H9 (cell line): ENCODE measurements around the gene ZNF648. TPM values are rescaled to one million over a fixed set of nuclear protein-coding genes. Genes with fewer than 3 reads are reported as not detected.

Source experiments
- DNase-seq: peaks from one replicate; pipeline ENCODE4 v3.0.0-alpha.2; 2017
- H2AFZ ChIP-seq: one replicate; pipeline ENCODE4 v1.6.1; 2013; ENCODE audit warnings: mild to moderate bottlenecking, low read length, control low read depth, moderate library complexity
- H2AK5ac ChIP-seq: 2 replicates; pipeline ENCODE4 v1.6.1; 2013; ENCODE audit warnings: low read length, control low read depth, mixed read lengths; ENCODE audit not compliant: insufficient read length
- H2BK120ac ChIP-seq: one replicate; pipeline ENCODE4 v1.6.1; 2013; ENCODE audit warnings: low read depth, mild to moderate bottlenecking, low read length, control low read depth, inconsistent platforms; ENCODE audit not compliant: poor library complexity, severe bottlenecking
- H2BK12ac ChIP-seq: 2 replicates; pipeline ENCODE4 v1.6.1; 2013; ENCODE audit warnings: low read length, control low read depth, mixed read lengths, low read depth; ENCODE audit not compliant: insufficient read length
- H2BK15ac ChIP-seq: 2 replicates; pipeline ENCODE4 v1.6.1; 2013; ENCODE audit warnings: low read depth, low read length, control low read depth
- H2BK20ac ChIP-seq: one replicate; pipeline ENCODE4 v1.6.1; 2013; ENCODE audit warnings: low read depth, mild to moderate bottlenecking, low read length, control low read depth, inconsistent platforms; ENCODE audit not compliant: poor library complexity, severe bottlenecking
- H2BK5ac ChIP-seq: 2 replicates; pipeline ENCODE4 v1.6.1; 2013; ENCODE audit warnings: low read length, control low read depth, mixed read lengths; ENCODE audit not compliant: insufficient read length
- H3K14ac ChIP-seq: 2 replicates; pipeline ENCODE4 v1.6.1; 2013; ENCODE audit warnings: low read length, control low read depth; ENCODE audit not compliant: insufficient read depth
- H3K18ac ChIP-seq: 2 replicates; pipeline ENCODE4 v1.6.1; 2013; ENCODE audit warnings: low read depth, mild to moderate bottlenecking, mixed read lengths, low read length, control low read depth; ENCODE audit not compliant: insufficient read length
- H3K23ac ChIP-seq: 2 replicates; pipeline ENCODE4 v1.6.1; 2013; ENCODE audit warnings: low read length, control low read depth, mixed read lengths, low read depth; ENCODE audit not compliant: insufficient read length
- H3K23me2 ChIP-seq: 2 replicates; pipeline ENCODE4 v1.6.1; 2013; ENCODE audit warnings: low read depth, mild to moderate bottlenecking, mixed read lengths, low read length, control low read depth; ENCODE audit not compliant: insufficient read length, poor library complexity, severe bottlenecking
- H3K27ac ChIP-seq: 2 replicates; pipeline ENCODE4 v1.5.1; 2013; ENCODE audit warnings: low read length, control low read depth, mixed read lengths, low read depth; ENCODE audit not compliant: insufficient read length
- H3K27me3 ChIP-seq: 2 replicates; pipeline ENCODE4 v1.6.1; 2013; ENCODE audit warnings: low read length, control low read depth, inconsistent platforms; ENCODE audit not compliant: insufficient read depth
- H3K4ac ChIP-seq: 2 replicates; pipeline ENCODE4 v1.6.1; 2013; ENCODE audit warnings: low read depth, mild to moderate bottlenecking, control low read depth, inconsistent platforms, low read length, moderate library complexity
- H3K4me1 ChIP-seq: 2 replicates; pipeline ENCODE4 v1.6.1; 2013; ENCODE audit warnings: low read length, control low read depth, inconsistent platforms; ENCODE audit not compliant: insufficient read depth
- H3K4me2 ChIP-seq: 2 replicates; pipeline ENCODE4 v1.6.1; 2013; ENCODE audit warnings: low read length, control low read depth, mixed read lengths; ENCODE audit not compliant: insufficient read length, insufficient read depth
- H3K56ac ChIP-seq: 2 replicates; pipeline ENCODE4 v1.6.1; 2013; ENCODE audit warnings: low read depth, mild to moderate bottlenecking, mixed read lengths, low read length, control low read depth; ENCODE audit not compliant: insufficient read length
- H3K79me1 ChIP-seq: 2 replicates; pipeline ENCODE4 v1.6.1; 2013; ENCODE audit warnings: low read depth, mild to moderate bottlenecking, moderate library complexity, low read length, control low read depth, inconsistent platforms; ENCODE audit not compliant: insufficient read depth, poor library complexity, severe bottlenecking
- H3K79me2 ChIP-seq: 2 replicates; pipeline ENCODE4 v1.6.1; 2013; ENCODE audit warnings: low read length, control low read depth, inconsistent platforms; ENCODE audit not compliant: insufficient read depth
- H3K9ac ChIP-seq: 2 replicates; pipeline ENCODE4 v1.6.1; 2013; ENCODE audit warnings: low read length, control low read depth, mixed read lengths; ENCODE audit not compliant: insufficient read length; ENCODE audit errors: extremely low read depth
- H3K9me3 ChIP-seq: one replicate; pipeline ENCODE4 v1.6.1; 2013; ENCODE audit warnings: low read depth, low read length, inconsistent platforms; ENCODE audit not compliant: control insufficient read depth
- H3T11ph ChIP-seq: one replicate; pipeline ENCODE4 v1.6.1; 2013; ENCODE audit warnings: mild to moderate bottlenecking, low read length, control low read depth, inconsistent platforms
- H4K20me1 ChIP-seq: one replicate; pipeline ENCODE4 v1.6.1; 2013; ENCODE audit not compliant: control insufficient read depth, insufficient read length, insufficient read depth
- H4K5ac ChIP-seq: 2 replicates; pipeline ENCODE4 v1.6.1; 2013; ENCODE audit warnings: low read depth, mild to moderate bottlenecking, mixed read lengths, low read length, control low read depth; ENCODE audit not compliant: insufficient read length
- H4K8ac ChIP-seq: replicated peaks from 2 replicates; pipeline ENCODE4 v1.6.1; 2013; ENCODE audit warnings: low read length, control low read depth, mixed read lengths, low read depth; ENCODE audit not compliant: insufficient read length
- H4K91ac ChIP-seq: 2 replicates; pipeline ENCODE4 v1.6.1; 2013; ENCODE audit warnings: low read depth, mild to moderate bottlenecking, moderate library complexity, mixed read lengths, low read length, control low read depth; ENCODE audit not compliant: insufficient read length
- H3K27ac Mint-ChIP-seq, 3 experiments: 2 replicates in 2 of 3; 3 replicates in 1 of 3; pipeline ENCODE4 v1.8.0; 2020 to 2021; ENCODE audit warnings: mixed read lengths in 3 of 3, mild to moderate bottlenecking in 1 of 3, moderate library complexity in 1 of 3
- H3K27me3 Mint-ChIP-seq: 2 replicates; pipeline ENCODE4 v1.8.0; 2021; ENCODE audit warnings: low read depth, mild to moderate bottlenecking, moderate library complexity, mixed read lengths
- H3K36me3 Mint-ChIP-seq, 3 experiments: 2 replicates in 2 of 3; 3 replicates in 1 of 3; pipeline ENCODE4 v1.8.0; 2020 to 2021; ENCODE audit warnings: low read depth in 3 of 3, mixed read lengths in 3 of 3; ENCODE audit not compliant: insufficient read depth in 1 of 3
- H3K4me1 Mint-ChIP-seq, 2 experiments: 2 replicates each; pipeline ENCODE4 v1.8.0; 2020; ENCODE audit warnings: mixed read lengths in 2 of 2
- H3K4me3 Mint-ChIP-seq, 2 experiments: 2 replicates in 1 of 2; 3 replicates in 1 of 2; pipeline ENCODE4 v1.8.0; 2020 to 2021; ENCODE audit warnings: mild to moderate bottlenecking in 2 of 2, mixed read lengths in 2 of 2, moderate library complexity in 1 of 2
- H3K9me3 Mint-ChIP-seq, 2 experiments: 2 replicates in 1 of 2; 3 replicates in 1 of 2; pipeline ENCODE4 v1.8.0; 2020; ENCODE audit warnings: mild to moderate bottlenecking in 2 of 2, mixed read lengths in 2 of 2, moderate library complexity in 1 of 2
- WGBS: extraction: QIAGEN DNeasy Blood & Tissue Kit; methylation state at CpG from one replicate; pipeline ENCODE4 v1.1.7; 2013; ENCODE audit warnings: missing lambda C conversion rate, low lambda C conversion rate, mixed read lengths; ENCODE audit not compliant: insufficient read length; ENCODE audit errors: extremely low coverage; 5-methylcytosine and 5-hydroxymethylcytosine counted together
- total RNA-seq: library from RNA; stranded (reverse); gene quantifications from 2 replicates; pipeline ENCODE4 v1.2.1, GENCODE V29; 2021
- TF ChIP-seq, protein P1 (sequence below): fragments of 200-600 bp; sonication (generic); conservative IDR thresholded peaks from 3 replicates; pipeline ENCODE4 v1.8.0; 2021; ENCODE audit warnings: antibody characterized with exemption, mild to moderate bottlenecking

ZNF648 gene
- total RNA-seq, 1 experiment from 2014 or later: 1.4 TPM

DNA sequence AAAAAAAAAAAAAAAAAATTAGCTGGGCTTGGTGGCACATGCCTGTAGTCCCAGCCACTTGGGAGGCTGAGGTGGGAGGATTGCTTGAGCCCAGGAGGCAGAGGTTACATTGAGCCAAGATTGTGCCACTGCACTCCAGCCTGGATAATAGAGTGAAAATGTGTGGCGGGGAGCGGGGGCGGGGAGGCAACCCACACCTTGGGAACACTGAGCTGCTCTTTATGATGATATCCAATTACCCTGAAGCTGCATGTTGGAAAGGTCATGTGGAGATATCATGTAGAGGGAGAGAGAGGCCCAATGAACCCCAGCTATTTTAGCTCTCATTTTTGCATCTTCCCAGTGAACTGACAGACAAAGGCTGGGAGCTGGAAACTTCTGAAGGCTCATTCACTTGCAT, 48.3 kb upstream of the ZNF648 start:
- no peaks in the 10 kb centered on the region for H3K27me3 ChIP-seq
- no peak overlapping the region for H2BK20ac ChIP-seq
- H2AFZ ChIP-seq: no peak overlapping the region
- H2BK12ac ChIP-seq: no peak overlapping the region
- H3K27ac ChIP-seq: no peak overlapping the region
- no peak overlapping the region for H2BK15ac ChIP-seq
- H2AK5ac ChIP-seq: no peak overlapping the region
- Mint-ChIP-seq H3K36me3 (peaks cover 0 to 13% (median 7%) of the 10 kb centered on the region in 3 experiments; a peak in 4 of 7 replicates), H3K27me3 (no peaks in the 10 kb centered on the region), H3K4me3 (no peak overlapping the region), H3K4me1 (peaks cover 13 to 25% of the 10 kb centered on the region in 2 experiments), H3K9me3 (peaks cover 7% of the 10 kb centered on the region in 2 experiments), H3K27ac (no peak overlapping the region)
- no peaks in the 10 kb centered on the region for H4K20me1 ChIP-seq
- no peak overlapping the region for H3K9ac ChIP-seq
- H3K79me2 ChIP-seq: no peaks in the 10 kb centered on the region
- no peak overlapping the region for H4K8ac ChIP-seq
- H4K91ac ChIP-seq: no peak overlapping the region
- DNase-seq: no peak
- H2BK5ac ChIP-seq: no peak overlapping the region
- H3K4me1 ChIP-seq: peaks cover 2% of the 10 kb centered on the region; the same call in 1 of the 2 replicates
- no peaks in the 10 kb centered on the region for H3K79me1 ChIP-seq
- no peak overlapping the region for H3K14ac ChIP-seq
- TF ChIP-seq, protein P1, sequence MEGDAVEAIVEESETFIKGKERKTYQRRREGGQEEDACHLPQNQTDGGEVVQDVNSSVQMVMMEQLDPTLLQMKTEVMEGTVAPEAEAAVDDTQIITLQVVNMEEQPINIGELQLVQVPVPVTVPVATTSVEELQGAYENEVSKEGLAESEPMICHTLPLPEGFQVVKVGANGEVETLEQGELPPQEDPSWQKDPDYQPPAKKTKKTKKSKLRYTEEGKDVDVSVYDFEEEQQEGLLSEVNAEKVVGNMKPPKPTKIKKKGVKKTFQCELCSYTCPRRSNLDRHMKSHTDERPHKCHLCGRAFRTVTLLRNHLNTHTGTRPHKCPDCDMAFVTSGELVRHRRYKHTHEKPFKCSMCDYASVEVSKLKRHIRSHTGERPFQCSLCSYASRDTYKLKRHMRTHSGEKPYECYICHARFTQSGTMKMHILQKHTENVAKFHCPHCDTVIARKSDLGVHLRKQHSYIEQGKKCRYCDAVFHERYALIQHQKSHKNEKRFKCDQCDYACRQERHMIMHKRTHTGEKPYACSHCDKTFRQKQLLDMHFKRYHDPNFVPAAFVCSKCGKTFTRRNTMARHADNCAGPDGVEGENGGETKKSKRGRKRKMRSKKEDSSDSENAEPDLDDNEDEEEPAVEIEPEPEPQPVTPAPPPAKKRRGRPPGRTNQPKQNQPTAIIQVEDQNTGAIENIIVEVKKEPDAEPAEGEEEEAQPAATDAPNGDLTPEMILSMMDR: no peak
- no peak overlapping the region for H3K4me2 ChIP-seq
- no peak overlapping the region for H4K5ac ChIP-seq
- H3K23ac ChIP-seq: no peak overlapping the region
- H3K23me2 ChIP-seq: no peaks in the 10 kb centered on the region
- WGBS: no CpG with 5 or more reads among the region's 3 CpGs
- no peak overlapping the region for H3T11ph ChIP-seq
- H2BK120ac ChIP-seq: no peak overlapping the region
- no peak overlapping the region for H3K56ac ChIP-seq
- H3K9me3 ChIP-seq: no peaks in the 10 kb centered on the region
- H3K18ac ChIP-seq: no peak overlapping the region
- no peak overlapping the region for H3K4ac ChIP-seq
